Epidermal melanocyte (primary cell): Measurements from ENCODE around the gene DBNDD1.

Experiments used
- DNase-seq: peaks from one replicate; pipeline ENCODE4 v3.0.0; 2011; ENCODE audit warnings: low spot score; ENCODE audit not compliant: insufficient read length

DBNDD1 gene

GRCh38 chr16:89964201-89964600, 55.1 kb downstream of the DBNDD1 start:
- DNase-seq: peak; percentile 3

DNA sequence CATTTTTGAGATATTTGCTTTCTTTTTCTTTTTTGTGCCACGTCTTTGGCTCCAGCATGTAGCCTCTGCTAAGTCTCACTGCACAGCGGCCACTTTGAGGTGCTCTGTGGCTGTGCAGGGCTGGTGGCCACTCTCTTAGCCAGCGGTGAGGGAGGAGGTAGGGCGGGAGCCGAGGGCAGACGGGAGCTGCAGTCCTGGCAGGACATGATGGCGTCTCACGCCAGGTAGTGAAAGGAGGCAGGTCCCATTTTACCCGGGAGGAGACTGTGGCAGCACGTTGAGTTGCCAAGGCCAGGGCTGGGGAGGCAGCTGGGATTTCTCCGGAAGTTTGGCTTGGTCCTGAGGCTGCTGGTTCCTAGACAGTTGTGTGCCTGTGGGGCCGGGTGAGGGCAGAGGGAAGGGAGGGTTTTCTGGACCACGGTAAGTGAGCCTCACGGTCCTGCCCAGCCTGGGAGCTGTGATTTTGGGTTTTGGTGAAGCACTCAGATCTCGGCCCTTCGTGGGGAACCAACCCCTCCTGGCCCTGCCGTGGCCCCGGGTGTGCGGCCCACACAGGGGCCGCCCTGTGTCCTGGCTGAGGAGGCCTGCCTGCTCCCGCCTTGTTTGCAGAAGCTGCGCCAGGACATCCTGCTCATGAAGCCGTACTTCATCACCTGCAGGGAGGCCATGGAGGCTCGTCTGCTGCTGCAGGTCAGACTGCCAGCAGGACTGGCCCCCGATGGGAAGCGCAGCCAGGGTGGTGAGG, 56.3 kb downstream of the DBNDD1 start:
- DNase-seq: no peak

GRCh38 chr16:89961920-89962319, 57.3 kb downstream of the DBNDD1 start:
- DNase-seq: no peak

- DNase-seq: peak; percentile 10
These were observed 58.3 kb downstream of the DBNDD1 start for GRCh38 chr16:89960966-89961365.

GRCh38 chr16:89958596-89958995, 60.7 kb downstream of the DBNDD1 start:
- peak; percentile 17 for DNase-seq

GRCh38 chr16:89958068-89958467, 61.2 kb downstream of the DBNDD1 start:
- peak; percentile 35 for DNase-seq

- peak; percentile 11 for DNase-seq
These were observed 62.0 kb downstream of the DBNDD1 start for GRCh38 chr16:89957216-89957785.

DNA sequence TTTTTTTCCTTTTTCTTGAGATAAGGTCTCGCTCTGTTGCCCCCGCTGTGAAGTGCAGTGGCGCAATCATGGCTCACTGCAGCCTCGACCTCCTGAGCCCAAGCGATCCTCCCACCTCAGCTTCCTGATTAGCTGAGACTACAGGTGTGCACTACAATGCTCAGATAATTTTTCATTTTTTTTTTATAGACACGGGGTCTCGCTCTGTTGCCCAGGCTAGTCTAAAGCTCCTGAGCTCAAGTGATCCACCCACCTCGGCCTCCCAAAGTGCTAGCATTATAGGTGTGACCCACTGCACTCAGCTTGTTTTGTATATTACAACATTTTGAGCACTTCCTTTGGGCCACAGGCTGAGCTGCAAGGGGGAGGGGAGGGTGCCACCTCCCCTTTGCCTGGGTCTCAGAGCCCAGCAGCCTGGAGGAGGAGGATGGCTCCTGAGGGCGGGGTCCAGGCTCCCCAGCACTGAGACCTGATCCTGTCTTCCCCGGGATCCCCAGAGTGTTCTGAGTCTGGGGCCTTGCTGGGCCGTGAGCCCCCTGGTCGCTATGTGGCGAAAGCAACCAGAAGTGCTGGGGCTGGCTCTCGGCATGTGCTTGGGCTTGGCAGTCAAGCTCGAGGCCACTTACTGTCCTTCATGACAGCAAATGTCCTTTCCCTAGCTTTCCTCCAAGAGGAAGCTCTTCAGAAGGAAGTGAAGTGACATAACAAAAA, 62.6 kb downstream of the DBNDD1 start:
- peak; percentile 5 for DNase-seq

- no peak for DNase-seq
These were observed 64.1 kb downstream of the DBNDD1 start for GRCh38 chr16:89955001-89955685.
